22Rv1 (cell line): ENCODE measurements around the gene FBXL7.

Source experiments
- ZFX ChIP-seq: fragments of 450-650 bp; IDR thresholded peaks from 2 replicates; pipeline ENCODE4 v1.6.1; 2017; ENCODE audit warnings: antibody characterized with exemption, borderline replicate concordance
- TF ChIP-seq, protein P1 (sequence below): fragments of 450-650 bp; IDR thresholded peaks from 2 replicates; pipeline ENCODE4 v1.5.1; 2017; ENCODE audit warnings: mild to moderate bottlenecking

DNA sequence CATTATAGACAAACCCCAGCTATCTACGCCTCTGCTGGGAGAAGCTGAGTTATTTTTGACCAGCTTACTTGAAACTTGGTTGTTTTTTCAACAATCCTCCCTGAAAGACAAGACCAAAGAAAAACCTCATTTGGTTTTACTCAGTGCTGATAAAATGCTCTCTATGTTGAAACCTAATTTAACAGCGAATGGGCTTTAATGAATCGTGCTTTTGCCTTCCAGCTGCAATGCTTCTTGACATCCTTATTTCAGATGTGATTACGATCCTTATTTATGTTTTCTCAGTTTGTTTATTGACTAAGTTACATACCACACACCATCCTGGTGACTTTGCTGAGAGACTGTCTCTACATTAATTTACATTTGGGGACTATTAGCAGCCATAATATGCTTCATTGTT, 179.2 kb downstream of the FBXL7 start:
- TF ChIP-seq, protein P1, sequence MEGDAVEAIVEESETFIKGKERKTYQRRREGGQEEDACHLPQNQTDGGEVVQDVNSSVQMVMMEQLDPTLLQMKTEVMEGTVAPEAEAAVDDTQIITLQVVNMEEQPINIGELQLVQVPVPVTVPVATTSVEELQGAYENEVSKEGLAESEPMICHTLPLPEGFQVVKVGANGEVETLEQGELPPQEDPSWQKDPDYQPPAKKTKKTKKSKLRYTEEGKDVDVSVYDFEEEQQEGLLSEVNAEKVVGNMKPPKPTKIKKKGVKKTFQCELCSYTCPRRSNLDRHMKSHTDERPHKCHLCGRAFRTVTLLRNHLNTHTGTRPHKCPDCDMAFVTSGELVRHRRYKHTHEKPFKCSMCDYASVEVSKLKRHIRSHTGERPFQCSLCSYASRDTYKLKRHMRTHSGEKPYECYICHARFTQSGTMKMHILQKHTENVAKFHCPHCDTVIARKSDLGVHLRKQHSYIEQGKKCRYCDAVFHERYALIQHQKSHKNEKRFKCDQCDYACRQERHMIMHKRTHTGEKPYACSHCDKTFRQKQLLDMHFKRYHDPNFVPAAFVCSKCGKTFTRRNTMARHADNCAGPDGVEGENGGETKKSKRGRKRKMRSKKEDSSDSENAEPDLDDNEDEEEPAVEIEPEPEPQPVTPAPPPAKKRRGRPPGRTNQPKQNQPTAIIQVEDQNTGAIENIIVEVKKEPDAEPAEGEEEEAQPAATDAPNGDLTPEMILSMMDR: no peak
- no peak for TF ChIP-seq ZFX
